Endometrial microvascular endothelial cells (primary cell): ENCODE results near the gene GMDS. TPM values are rescaled to one million over a fixed set of nuclear protein-coding genes. Genes with fewer than 3 reads are reported as not detected.

ENCODE experiments used
- in situ Hi-C: cut with HindIII; loops from 2 replicates; pipeline ENCODE4 v1.10.0; 2017; ENCODE audit warnings: low sequenced_read_pairs, low pct_unique_long_range_greater_than_20kb; ENCODE audit errors: inconsistent ontology term
- total RNA-seq: library from RNA; depleted of rRNA; stranded (reverse); fragments of >200 nt; gene quantifications from one replicate; pipeline ENCODE4 v1.2.3, GENCODE V29; 2015; ENCODE audit errors: inconsistent ontology term

Gene GMDS
- total RNA-seq, 1 donor from 2014 or later = 7.4 TPM

GRCh38 chr6:2034256-2034655, 211.1 kb downstream of the GMDS start:
- in situ Hi-C loops = no loop called here

- in situ Hi-C loops = no loop called here
These were observed 211.9 kb downstream of the GMDS start for GRCh38 chr6:2033544-2033943.

GRCh38 chr6:2030682-2031244, 214.6 kb downstream of the GMDS start:
- in situ Hi-C loops = no loop called here

- in situ Hi-C loops = no loop called here
These were observed 215.5 kb downstream of the GMDS start for GRCh38 chr6:2029952-2030351.

GRCh38 chr6:2029130-2029794, 216.1 kb downstream of the GMDS start:
- in situ Hi-C loops = no loop called here

DNA sequence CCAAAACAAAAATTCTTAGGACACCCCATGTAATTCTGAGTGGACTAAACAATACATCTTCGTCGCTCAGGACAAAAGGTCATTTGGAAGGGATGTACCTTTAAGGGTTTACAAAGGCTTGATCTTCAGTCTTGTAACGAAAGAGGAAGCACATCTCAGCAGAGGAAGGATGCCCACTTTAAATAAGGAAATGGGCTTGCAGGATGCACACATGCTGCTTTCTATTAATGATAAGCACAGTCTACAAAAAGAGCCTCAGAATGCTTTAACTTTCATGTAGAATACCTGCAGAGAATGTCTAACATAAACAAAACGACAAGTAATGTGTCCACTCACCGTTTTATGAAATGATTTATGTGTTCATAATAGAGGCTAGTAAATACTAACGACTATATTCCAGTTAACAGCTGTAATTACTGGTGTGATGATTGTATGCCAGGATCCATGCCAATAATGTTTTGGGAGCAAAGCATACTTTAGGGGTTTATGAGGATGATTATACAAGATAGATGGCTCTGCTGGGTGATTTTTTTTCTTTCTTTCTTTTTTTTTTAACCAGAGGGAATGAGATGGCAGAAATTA, 216.9 kb downstream of the GMDS start:
- in situ Hi-C loops = no loop called here

- in situ Hi-C loops = no loop called here
These were observed 219.3 kb downstream of the GMDS start for GRCh38 chr6:2026133-2026532.

DNA sequence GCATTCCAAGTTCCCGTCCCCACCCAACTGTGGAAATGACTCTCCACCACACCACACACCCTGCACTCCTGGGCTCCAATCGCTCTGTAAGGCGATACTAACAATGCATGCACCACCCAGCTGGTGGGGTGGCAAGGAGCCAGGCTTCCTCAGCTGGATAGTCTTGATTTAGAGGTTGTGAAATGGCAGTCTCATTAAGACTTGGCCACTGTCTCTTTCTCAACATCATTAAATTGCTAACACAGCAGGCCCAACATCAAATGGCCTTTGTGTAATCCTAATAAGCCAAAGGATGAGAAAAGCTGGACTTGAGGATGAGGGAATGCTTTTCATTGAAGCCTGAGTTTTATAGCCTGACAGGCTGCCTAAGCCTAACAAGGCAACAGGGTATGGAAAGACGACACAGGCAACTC, 223.7 kb downstream of the GMDS start:
- in situ Hi-C loops = no loop called here

- in situ Hi-C loops = no loop called here
These were observed 224.5 kb downstream of the GMDS start for GRCh38 chr6:2020909-2021308.

DNA sequence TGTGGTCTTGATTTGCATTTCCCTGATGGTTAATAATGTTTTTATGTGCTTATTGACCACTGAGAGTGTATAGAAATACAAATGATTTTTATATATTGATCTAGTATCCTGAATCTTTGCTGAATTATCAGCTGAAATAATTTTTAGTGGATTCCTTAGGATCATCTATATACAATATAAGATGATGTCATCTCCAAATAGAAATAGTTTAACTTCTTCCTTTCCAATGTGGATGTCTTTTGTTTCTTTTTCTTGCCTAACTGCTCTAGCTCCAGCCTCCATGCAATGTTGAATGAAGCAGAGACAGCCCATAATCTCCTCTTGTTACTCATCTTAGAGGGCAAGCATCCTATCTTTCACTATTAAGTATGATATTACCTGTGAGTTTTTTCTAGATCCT, 226.4 kb downstream of the GMDS start:
- in situ Hi-C loops = no loop called here

- in situ Hi-C loops = no loop called here
These were observed 229.4 kb downstream of the GMDS start for GRCh38 chr6:2016040-2016439.

DNA sequence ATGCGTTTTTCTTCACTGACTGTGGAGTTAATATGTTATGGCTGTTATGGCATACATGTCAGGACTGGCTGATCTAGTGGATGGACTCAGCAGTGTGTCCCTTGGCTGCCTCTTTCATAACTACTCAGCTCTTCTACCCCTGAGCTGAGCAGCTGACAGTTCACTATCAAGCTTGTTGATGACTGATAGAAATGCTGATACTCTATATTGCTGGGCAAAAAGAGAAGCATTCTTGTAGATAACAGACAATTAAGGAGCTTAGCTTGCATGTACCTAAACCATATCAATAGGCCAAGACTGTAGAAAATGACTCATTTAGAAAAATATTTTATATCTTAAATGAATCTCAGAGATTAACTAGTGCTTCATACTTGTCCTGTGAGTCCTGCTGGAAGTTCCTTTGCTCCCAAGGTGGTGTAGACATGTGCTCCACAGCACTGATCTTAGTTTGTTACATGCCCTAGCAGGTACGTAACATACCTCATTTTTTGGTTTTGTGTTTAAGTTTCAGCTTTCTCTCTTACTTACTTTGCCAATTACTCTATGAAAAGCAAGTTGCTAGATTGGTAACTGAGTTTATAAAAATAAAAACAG, 236.9 kb downstream of the GMDS start:
- in situ Hi-C loops = no loop called here

- in situ Hi-C loops = no loop called here
These were observed 238.2 kb downstream of the GMDS start for GRCh38 chr6:2007165-2007564.

GRCh38 chr6:2004888-2005287, 240.5 kb downstream of the GMDS start:
- in situ Hi-C loops = no loop called here

GRCh38 chr6:2000962-2001361, 244.4 kb downstream of the GMDS start:
- in situ Hi-C loops = no loop called here

GRCh38 chr6:1997702-1998101, 247.7 kb downstream of the GMDS start:
- in situ Hi-C loops = no loop called here

DNA sequence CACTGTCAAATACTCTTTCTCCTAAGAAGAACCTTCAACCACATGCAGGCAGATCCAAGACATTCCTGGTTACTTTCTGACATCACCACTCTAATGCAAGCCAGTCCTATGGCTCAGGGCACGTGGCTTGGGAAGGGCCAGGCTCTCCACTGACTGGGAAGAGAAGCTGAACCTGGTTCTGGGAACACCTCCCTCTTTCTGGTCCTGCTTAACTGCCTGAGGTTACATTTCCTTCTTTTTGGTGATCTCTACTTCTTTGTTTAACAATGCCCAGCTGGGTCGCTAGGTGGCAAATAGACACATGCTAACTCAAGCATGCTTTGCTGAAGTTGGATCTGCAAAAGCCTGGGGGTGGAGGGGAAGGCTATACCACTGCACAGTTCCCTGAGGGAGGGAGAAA, 249.8 kb downstream of the GMDS start:
- in situ Hi-C loops = no loop called here

DNA sequence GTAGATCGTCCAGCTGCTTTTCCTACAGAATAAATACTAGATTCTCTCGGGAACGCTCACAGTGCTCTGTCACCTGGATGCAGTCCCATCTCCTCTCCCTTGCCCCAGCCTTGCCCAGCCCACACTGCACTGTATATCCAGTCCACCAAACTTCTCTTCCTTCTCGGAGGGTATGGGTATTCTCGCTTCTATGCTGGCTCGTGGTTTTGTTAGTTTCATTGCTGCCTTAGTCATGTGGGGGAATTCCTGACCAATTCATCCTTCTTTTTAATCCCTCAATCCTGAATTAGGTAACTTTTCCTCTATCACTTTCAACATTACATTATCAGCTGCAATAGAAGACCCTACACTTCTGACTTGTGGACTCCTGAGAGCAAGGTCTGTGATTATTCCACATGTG, 252.4 kb downstream of the GMDS start:
- in situ Hi-C loops = no loop called here

GRCh38 chr6:1991332-1991878, 254.0 kb downstream of the GMDS start:
- in situ Hi-C loops = no loop called here

- in situ Hi-C loops = no loop called here
These were observed 256.6 kb downstream of the GMDS start for GRCh38 chr6:1988843-1989242.
